Fibroblast of pulmonary artery (primary cell): ENCODE data around the gene BBS7.

ENCODE experiments used
- DNase-seq: peaks from one replicate; pipeline ENCODE4 v3.0.0-alpha.2; 2010; ENCODE audit warnings: low read depth
- H3K4me3 ChIP-seq: replicated peaks from 2 replicates; pipeline ENCODE4 v1.5.1; 2011; ENCODE audit warnings: low read depth, mild to moderate bottlenecking, control low read depth, low read length, moderate library complexity
- CTCF ChIP-seq: IDR thresholded peaks from 2 replicates; pipeline ENCODE4 v1.5.1; 2011; ENCODE audit warnings: mild to moderate bottlenecking, control low read depth, low read length, inconsistent platforms; ENCODE audit errors: missing control alignments

Gene BBS7

GRCh38 chr4:121822047-121822446, 48.2 kb downstream of the BBS7 start:
- no peak for DNase-seq
- peak overlapping the region; percentile 85 for H3K4me3 ChIP-seq
- no peak for TF ChIP-seq CTCF

- DNase-seq = peak; percentile 10
- TF ChIP-seq CTCF = no peak
- H3K4me3 ChIP-seq = no peak overlapping the region
Measured at GRCh38 chr4:121819216-121819965, 50.9 kb downstream of the BBS7 start.

GRCh38 chr4:121818215-121818614, 52.1 kb downstream of the BBS7 start:
- DNase-seq = no peak
- no peak overlapping the region for H3K4me3 ChIP-seq
- no peak for TF ChIP-seq CTCF

GRCh38 chr4:121817701-121818100, 52.6 kb downstream of the BBS7 start:
- no peak overlapping the region for H3K4me3 ChIP-seq
- no peak for DNase-seq
- TF ChIP-seq CTCF = no peak

- TF ChIP-seq CTCF = no peak
- DNase-seq = no peak
- H3K4me3 ChIP-seq = no peak overlapping the region
Measured at GRCh38 chr4:121817006-121817405, 53.3 kb downstream of the BBS7 start.

- TF ChIP-seq CTCF = no peak
- no peak for DNase-seq
Measured at GRCh38 chr4:121814756-121815155, 55.5 kb downstream of the BBS7 start.

GRCh38 chr4:121811122-121811521, 59.2 kb downstream of the BBS7 start:
- no peak for DNase-seq
- no peak overlapping the region for H3K4me3 ChIP-seq
- TF ChIP-seq CTCF = no peak

More at GRCh38 chr4:121814756-121815155, 55.5 kb downstream of the BBS7 start:
- no peak overlapping the region for H3K4me3 ChIP-seq
